ENCODE data around the gene PES1.
A peak's percentile ranks its signal among the peaks of the same experiment; 100 is the strongest.
"Not testable (repeated sequence)": the region's sequence is repeated elsewhere in the genome, so short reads cannot be mapped to it uniquely, and the experiment has no call there.

PES1 gene

GRCh38 chr22:30596886-30597285 lies 5.2 kb upstream of the PES1 start:
- 95 to 96% methylated on average over 25 to 29 of the region's 29 CpGs for WGBS, 2 experiments (ENCODE audit: insufficient coverage in 2 of 2)

GRCh38 chr22:30596199-30596598 lies 4.5 kb upstream of the PES1 start:
- WGBS, 2 experiments (ENCODE audit: insufficient coverage in 2 of 2), result 71% methylated on average over 1 of the region's 2 CpGs; no CpG with 5 or more reads in 1 of the 2 experiments
- no peaks in the 10 kb centered on the region for H3K4me1 ChIP-seq (ENCODE audit: control insufficient read depth, insufficient read depth, low read length, poor library complexity, severe bottlenecking)
- H3K4me3 ChIP-seq (ENCODE audit: extremely low read depth, insufficient read depth, low read length, poor library complexity, severe bottlenecking), result no peak overlapping the region
- H3K36me3 ChIP-seq (ENCODE audit: control insufficient read depth, insufficient read depth, low read length), result no peaks in the 10 kb centered on the region
- H3K27ac ChIP-seq (ENCODE audit: low read depth, low read length, severe bottlenecking), result no peak overlapping the region
- H3K9me3 ChIP-seq (ENCODE audit: control insufficient read depth, low read length), result no peaks in the 10 kb centered on the region

More at GRCh38 chr22:30596886-30597285, 5.2 kb upstream of the PES1 start:
- H3K9me3 ChIP-seq (ENCODE audit: control insufficient read depth, low read length), result no peaks in the 10 kb centered on the region
- no peaks in the 10 kb centered on the region for H3K36me3 ChIP-seq (ENCODE audit: control insufficient read depth, insufficient read depth, low read length)
- H3K4me1 ChIP-seq (ENCODE audit: control insufficient read depth, insufficient read depth, low read length, poor library complexity, severe bottlenecking), result no peaks in the 10 kb centered on the region
- no peak overlapping the region for H3K27ac ChIP-seq (ENCODE audit: low read depth, low read length, severe bottlenecking)
- no peak overlapping the region for H3K4me3 ChIP-seq (ENCODE audit: extremely low read depth, insufficient read depth, low read length, poor library complexity, severe bottlenecking)

DNA sequence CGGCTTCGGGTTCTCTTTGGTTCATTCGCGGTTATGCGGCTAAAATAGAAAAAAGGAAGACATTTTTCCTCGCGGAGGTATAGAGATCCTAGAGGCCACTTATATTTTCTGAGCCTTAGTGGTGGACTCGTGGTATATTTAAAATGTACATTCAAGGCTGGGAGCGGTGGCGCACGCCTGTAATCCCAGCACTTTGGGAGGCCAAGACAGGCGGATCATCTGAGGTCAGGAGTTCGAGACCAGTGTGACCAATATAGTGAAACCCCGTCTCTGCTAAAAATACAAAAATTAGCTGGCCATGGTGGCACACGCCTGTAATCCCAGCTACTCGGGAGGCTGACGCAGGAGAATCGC lies 627 bp upstream of the PES1 start:
- peaks cover 25% of the 10 kb centered on the region for H3K36me3 ChIP-seq (ENCODE audit: control insufficient read depth, insufficient read depth, low read length)
- WGBS, 2 experiments (ENCODE audit: insufficient coverage in 2 of 2), result 48 to 60% methylated on average over 15 to 18 of the region's 18 CpGs
- H3K9me3 ChIP-seq (ENCODE audit: control insufficient read depth, low read length); H3K4me3 ChIP-seq (ENCODE audit: extremely low read depth, insufficient read depth, low read length, poor library complexity, severe bottlenecking); H3K4me1 ChIP-seq (ENCODE audit: control insufficient read depth, insufficient read depth, low read length, poor library complexity, severe bottlenecking); H3K27ac ChIP-seq (ENCODE audit: low read depth, low read length, severe bottlenecking): not testable (repeated sequence)

DNA sequence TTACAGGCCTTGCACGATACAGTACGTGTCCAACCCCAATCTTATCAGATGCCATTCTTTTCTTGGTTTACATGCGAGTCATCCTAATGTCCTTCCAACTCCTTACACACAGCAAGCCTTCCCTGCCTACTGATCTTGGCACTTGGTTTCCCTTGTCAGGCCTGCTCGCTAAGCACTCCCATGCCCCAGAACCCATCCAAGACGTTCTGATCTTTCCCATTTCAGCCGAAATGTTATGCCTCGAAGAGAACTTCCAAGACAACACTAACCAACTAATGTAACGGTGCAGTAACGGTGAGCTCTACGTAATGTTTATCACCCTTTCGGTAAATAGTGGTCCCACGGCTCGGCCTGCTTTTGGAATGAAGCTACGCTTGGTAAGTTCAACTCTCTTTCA lies 521 bp downstream of the PES1 start:
- H3K4me3 ChIP-seq (ENCODE audit: extremely low read depth, insufficient read depth, low read length, poor library complexity, severe bottlenecking), result peak overlapping the region; percentile 93
- H3K9me3 ChIP-seq (ENCODE audit: control insufficient read depth, low read length), result no peaks in the 10 kb centered on the region
- peaks cover 37% of the 10 kb centered on the region for H3K36me3 ChIP-seq (ENCODE audit: control insufficient read depth, insufficient read depth, low read length)
- peaks cover 8% of the 10 kb centered on the region for H3K4me1 ChIP-seq (ENCODE audit: control insufficient read depth, insufficient read depth, low read length, poor library complexity, severe bottlenecking)
- H3K27ac ChIP-seq (ENCODE audit: low read depth, low read length, severe bottlenecking), result peak overlapping the region; percentile 96
- 5% methylated on average over 14 of the region's 14 CpGs for WGBS, 2 experiments (ENCODE audit: insufficient coverage in 2 of 2)

GRCh38 chr22:30586414-30586813 lies 5.3 kb downstream of the PES1 start:
- WGBS, 2 experiments (ENCODE audit: insufficient coverage in 2 of 2), result 91 to 94% methylated on average over 5 to 7 of the region's 8 CpGs
- H3K4me3 ChIP-seq (ENCODE audit: extremely low read depth, insufficient read depth, low read length, poor library complexity, severe bottlenecking), result no peak overlapping the region
- H3K27ac ChIP-seq (ENCODE audit: low read depth, low read length, severe bottlenecking), result no peak overlapping the region
- peaks cover 8% of the 10 kb centered on the region for H3K4me1 ChIP-seq (ENCODE audit: control insufficient read depth, insufficient read depth, low read length, poor library complexity, severe bottlenecking)
- H3K36me3 ChIP-seq (ENCODE audit: control insufficient read depth, insufficient read depth, low read length), result peaks cover 84% of the 10 kb centered on the region
- H3K9me3 ChIP-seq (ENCODE audit: control insufficient read depth, low read length), result no peaks in the 10 kb centered on the region

GRCh38 chr22:30584441-30584840 lies 7.3 kb downstream of the PES1 start:
- Histone ChIP-seq H3K36me3 (ENCODE audit: control insufficient read depth, insufficient read depth, low read length) (peaks cover 99% of the 10 kb centered on the region), H3K4me1 (ENCODE audit: control insufficient read depth, insufficient read depth, low read length, poor library complexity, severe bottlenecking) (no peaks in the 10 kb centered on the region), H3K9me3 (ENCODE audit: control insufficient read depth, low read length) (no peaks in the 10 kb centered on the region), H3K27ac (ENCODE audit: low read depth, low read length, severe bottlenecking) (no peak overlapping the region), H3K4me3 (ENCODE audit: extremely low read depth, insufficient read depth, low read length, poor library complexity, severe bottlenecking) (no peak overlapping the region)
- 97% methylated on average over 6 to 15 of the region's 15 CpGs for WGBS, 2 experiments (ENCODE audit: insufficient coverage in 2 of 2)

DNA sequence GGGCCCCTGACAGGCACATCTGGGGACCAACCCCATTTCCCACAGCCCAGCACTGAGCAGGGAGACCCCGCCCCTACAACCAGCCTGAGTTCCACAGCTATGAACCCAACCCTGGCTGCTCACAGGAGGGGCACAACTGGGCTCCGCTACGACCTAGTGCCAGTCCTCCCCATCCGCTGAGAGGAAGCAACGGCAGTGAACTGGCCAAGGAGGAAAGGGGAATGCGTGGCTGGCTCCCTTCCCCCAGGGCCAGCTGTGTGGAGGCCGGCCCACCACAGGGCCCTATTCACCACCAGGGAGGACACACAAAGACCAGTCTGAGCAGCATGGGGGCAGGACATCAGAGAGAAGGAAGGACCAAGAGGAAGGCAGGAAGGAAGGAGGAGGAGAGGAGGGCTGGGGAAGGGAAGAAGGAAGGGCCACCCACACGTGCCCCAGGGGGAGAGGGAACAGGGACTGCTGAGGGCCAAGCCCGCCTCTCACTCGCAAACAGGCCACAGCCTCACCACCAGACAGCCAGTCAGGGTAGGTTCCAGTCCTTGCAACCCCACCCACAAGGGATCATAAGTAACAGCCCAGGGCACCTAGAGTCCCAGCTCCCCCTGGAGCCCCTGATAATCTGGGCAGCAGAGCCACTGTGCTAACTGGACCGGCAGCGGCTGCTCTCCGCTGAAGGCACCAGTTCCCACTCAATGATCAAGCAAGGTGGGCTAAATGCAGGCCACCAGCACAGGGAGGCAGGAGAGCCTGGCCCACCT lies 8.7 kb downstream of the PES1 start:
- WGBS, 2 experiments (ENCODE audit: insufficient coverage in 2 of 2), result 68 to 82% methylated on average over 8 to 11 of the region's 13 CpGs
- Histone ChIP-seq H3K36me3 (ENCODE audit: control insufficient read depth, insufficient read depth, low read length) (peaks cover 99% of the 10 kb centered on the region), H3K9me3 (ENCODE audit: control insufficient read depth, low read length) (no peaks in the 10 kb centered on the region), H3K4me3 (ENCODE audit: extremely low read depth, insufficient read depth, low read length, poor library complexity, severe bottlenecking) (no peak overlapping the region), H3K27ac (ENCODE audit: low read depth, low read length, severe bottlenecking) (peak overlapping the region; percentile 3), H3K4me1 (ENCODE audit: control insufficient read depth, insufficient read depth, low read length, poor library complexity, severe bottlenecking) (no peaks in the 10 kb centered on the region)

DNA sequence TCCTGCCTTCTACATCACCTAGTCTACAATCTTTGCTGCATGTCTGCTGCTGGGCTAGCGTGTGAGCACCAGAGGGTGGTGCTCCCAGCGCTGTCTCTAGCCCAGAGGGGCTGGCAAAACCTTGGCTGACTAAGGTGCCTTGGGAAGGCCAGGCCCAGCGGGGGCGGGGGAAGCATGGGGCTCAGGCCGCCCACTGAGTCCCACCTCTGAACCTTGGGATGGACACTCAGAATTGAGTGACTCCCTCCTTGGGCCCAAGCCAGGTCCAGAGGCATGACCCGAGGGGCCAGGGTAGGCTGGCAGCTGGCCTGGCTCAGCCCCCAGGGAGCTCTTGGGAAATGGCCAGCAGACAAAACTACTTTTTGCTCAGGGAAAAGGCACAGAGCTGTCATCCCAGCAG lies 9.7 kb downstream of the PES1 start:
- H3K36me3 ChIP-seq (ENCODE audit: control insufficient read depth, insufficient read depth, low read length), result peaks cover 98% of the 10 kb centered on the region
- WGBS, 2 experiments (ENCODE audit: insufficient coverage in 2 of 2), result 94 to 97% methylated on average over 6 of the region's 6 CpGs
- no peak overlapping the region for H3K4me3 ChIP-seq (ENCODE audit: extremely low read depth, insufficient read depth, low read length, poor library complexity, severe bottlenecking)

DNA sequence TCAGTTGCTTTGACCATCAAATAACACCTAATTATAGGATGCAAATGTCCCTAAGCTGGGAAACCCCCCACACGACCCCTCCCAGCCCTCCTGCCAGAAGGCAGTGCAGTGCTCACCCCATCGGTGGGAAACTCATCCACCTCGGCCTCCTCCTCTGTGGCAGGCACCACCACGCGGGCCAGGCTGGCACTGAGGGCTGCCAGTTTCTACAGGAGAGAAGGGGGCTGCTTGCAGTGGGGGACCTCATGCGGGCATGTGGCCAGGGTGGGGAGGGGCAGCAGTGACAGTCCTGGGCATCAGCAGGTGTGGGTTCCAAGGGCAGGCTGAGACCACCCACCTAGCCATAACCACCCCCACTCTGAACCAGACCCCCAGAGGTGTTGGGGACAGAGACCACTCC lies 10.8 kb downstream of the PES1 start:
- H3K4me3 ChIP-seq (ENCODE audit: extremely low read depth, insufficient read depth, low read length, poor library complexity, severe bottlenecking), result no peak overlapping the region
- no peaks in the 10 kb centered on the region for H3K4me1 ChIP-seq (ENCODE audit: control insufficient read depth, insufficient read depth, low read length, poor library complexity, severe bottlenecking)
- WGBS, 2 experiments (ENCODE audit: insufficient coverage in 2 of 2), result 82 to 90% methylated on average over 2 to 4 of the region's 6 CpGs
- H3K27ac ChIP-seq (ENCODE audit: low read depth, low read length, severe bottlenecking), result no peak overlapping the region
- H3K9me3 ChIP-seq (ENCODE audit: control insufficient read depth, low read length), result no peaks in the 10 kb centered on the region
- peaks cover 97% of the 10 kb centered on the region for H3K36me3 ChIP-seq (ENCODE audit: control insufficient read depth, insufficient read depth, low read length)

More for the DNA sequence above, 9.7 kb downstream of the PES1 start:
- H3K4me1 ChIP-seq (ENCODE audit: control insufficient read depth, insufficient read depth, low read length, poor library complexity, severe bottlenecking), result no peaks in the 10 kb centered on the region
- no peaks in the 10 kb centered on the region for H3K9me3 ChIP-seq (ENCODE audit: control insufficient read depth, low read length)
- H3K27ac ChIP-seq (ENCODE audit: low read depth, low read length, severe bottlenecking), result no peak overlapping the region

GRCh38 chr22:30578481-30578880 lies 13.2 kb downstream of the PES1 start:
- Histone ChIP-seq H3K4me3 (ENCODE audit: extremely low read depth, insufficient read depth, low read length, poor library complexity, severe bottlenecking) (no peak overlapping the region), H3K4me1 (ENCODE audit: control insufficient read depth, insufficient read depth, low read length, poor library complexity, severe bottlenecking) (peaks cover 7% of the 10 kb centered on the region), H3K27ac (ENCODE audit: low read depth, low read length, severe bottlenecking) (no peak overlapping the region), H3K36me3 (ENCODE audit: control insufficient read depth, insufficient read depth, low read length) (peaks cover 80% of the 10 kb centered on the region), H3K9me3 (ENCODE audit: control insufficient read depth, low read length) (no peaks in the 10 kb centered on the region)
- 94 to 98% methylated on average over 12 of the region's 12 CpGs for WGBS, 2 experiments (ENCODE audit: insufficient coverage in 2 of 2)

DNA sequence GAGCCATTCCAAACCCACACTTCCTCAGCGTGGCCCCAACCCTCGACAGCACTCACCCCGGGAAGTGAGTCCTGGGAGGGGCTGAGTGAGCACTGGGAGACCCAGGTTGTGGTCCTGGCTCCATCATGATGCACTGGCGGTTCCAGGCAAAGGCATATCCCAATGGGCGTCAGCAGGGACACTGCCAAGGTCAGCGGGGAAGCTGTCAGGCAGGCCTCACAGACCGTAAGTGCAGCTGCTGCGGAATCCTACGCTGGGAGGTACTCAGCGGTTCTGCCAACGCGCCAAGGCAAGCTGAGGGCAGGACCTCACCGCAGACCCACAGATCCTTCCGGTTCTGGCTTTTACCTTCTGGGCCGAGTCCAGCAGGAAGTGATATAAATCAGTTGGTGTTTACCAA lies 15.9 kb downstream of the PES1 start:
- H3K36me3 ChIP-seq (ENCODE audit: control insufficient read depth, insufficient read depth, low read length), result peaks cover 55% of the 10 kb centered on the region
- 94 to 97% methylated on average over 12 to 13 of the region's 15 CpGs for WGBS, 2 experiments (ENCODE audit: insufficient coverage in 2 of 2)
- H3K9me3 ChIP-seq (ENCODE audit: control insufficient read depth, low read length), result no peaks in the 10 kb centered on the region
- no peak overlapping the region for H3K4me3 ChIP-seq (ENCODE audit: extremely low read depth, insufficient read depth, low read length, poor library complexity, severe bottlenecking)
- peaks cover 7% of the 10 kb centered on the region for H3K4me1 ChIP-seq (ENCODE audit: control insufficient read depth, insufficient read depth, low read length, poor library complexity, severe bottlenecking)
- peak overlapping the region; percentile 29 for H3K27ac ChIP-seq (ENCODE audit: low read depth, low read length, severe bottlenecking)
